Measurements from ENCODE around the gene SF3B3. TPM values are rescaled to one million over a fixed set of nuclear protein-coding genes. Genes with fewer than 3 reads are reported as not detected.
A peak's percentile ranks its signal among the peaks of the same experiment; 100 is the strongest.
"Not testable (repeated sequence)": the region's sequence is repeated elsewhere in the genome, so short reads cannot be mapped to it uniquely, and the experiment has no call there.

Gene SF3B3
- total RNA-seq, 1 donor from 2014 or later = 65.9 TPM

GRCh38 chr16:70578035-70578434 is 54.4 kb downstream of the SF3B3 start:
- TF ChIP-seq CTCF (conservative IDR thresholded peaks at IDR 0.05; ENCODE audit: low read depth, low read length) = no peak
- H3K4me3 ChIP-seq (ENCODE audit: low read depth, low read length) = no peak overlapping the region
- no peak for DNase-seq (ENCODE audit: low read depth)

DNA sequence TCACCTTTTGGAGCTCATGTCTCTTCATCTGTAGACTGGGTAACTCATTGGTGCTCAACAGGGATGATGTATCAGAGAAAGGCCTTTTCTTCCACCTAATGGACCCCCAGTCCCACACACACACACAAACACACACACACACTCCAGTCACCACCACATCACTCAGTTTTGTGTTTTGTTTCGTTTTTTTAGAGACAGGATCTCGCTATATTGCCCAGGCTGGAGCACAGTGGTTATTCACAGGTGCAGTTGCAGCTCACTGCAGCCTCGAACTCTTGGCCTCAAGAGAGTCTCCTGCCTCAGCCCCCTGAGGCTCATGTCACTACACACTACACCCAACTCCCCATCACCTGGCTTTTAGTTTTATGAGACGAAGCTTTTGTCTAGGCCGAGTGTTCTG is 55.6 kb downstream of the SF3B3 start:
- DNase-seq (ENCODE audit: low read depth) = no peak
- H3K4me3 ChIP-seq (ENCODE audit: low read depth, low read length) = no peak overlapping the region
- TF ChIP-seq CTCF (conservative IDR thresholded peaks at IDR 0.05; ENCODE audit: low read depth, low read length) = no peak

GRCh38 chr16:70579648-70580630 is 56.3 kb downstream of the SF3B3 start:
- peak overlapping the region; percentile 8 for H3K4me3 ChIP-seq (ENCODE audit: low read depth, low read length)
- DNase-seq (ENCODE audit: low read depth) = no peak
- TF ChIP-seq CTCF (conservative IDR thresholded peaks at IDR 0.05; ENCODE audit: low read depth, low read length) = no peak

DNA sequence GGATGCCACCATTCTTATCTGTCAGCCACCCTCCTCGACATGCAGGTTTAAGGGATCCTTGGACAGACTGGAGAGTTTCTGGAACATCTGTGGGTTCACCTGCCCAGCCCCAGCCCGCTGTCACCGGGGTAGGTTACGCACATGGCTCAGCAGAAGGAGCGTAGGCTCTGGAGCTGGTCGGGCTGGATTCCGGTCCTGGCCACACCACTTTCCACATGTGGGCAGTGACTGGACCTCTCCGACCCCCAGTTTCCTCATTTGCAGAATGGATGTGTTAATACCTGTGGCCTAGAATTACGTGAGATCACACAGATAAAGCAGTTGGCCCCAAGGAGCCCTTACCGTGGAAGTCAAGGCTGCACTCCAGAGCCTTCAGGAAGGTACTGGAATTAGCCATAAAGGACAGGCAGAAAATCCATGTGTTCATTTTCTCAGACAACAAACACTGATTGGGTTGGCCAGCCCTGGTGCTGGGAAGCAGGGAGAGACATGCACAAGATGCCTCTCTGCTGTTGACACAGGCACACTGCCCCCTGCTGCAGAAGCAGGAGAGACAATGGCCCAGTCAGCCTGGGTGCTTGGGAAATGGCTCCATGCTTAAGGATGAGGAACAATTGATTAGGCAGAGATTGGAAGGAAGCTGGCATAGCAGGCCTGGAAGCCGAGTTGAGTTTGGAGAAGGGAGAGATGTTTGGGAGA is 58.8 kb downstream of the SF3B3 start:
- DNase-seq (ENCODE audit: low read depth) = no peak
- TF ChIP-seq CTCF (conservative IDR thresholded peaks at IDR 0.05; ENCODE audit: low read depth, low read length) = peak; percentile 34
- no peak overlapping the region for H3K4me3 ChIP-seq (ENCODE audit: low read depth, low read length)

DNA sequence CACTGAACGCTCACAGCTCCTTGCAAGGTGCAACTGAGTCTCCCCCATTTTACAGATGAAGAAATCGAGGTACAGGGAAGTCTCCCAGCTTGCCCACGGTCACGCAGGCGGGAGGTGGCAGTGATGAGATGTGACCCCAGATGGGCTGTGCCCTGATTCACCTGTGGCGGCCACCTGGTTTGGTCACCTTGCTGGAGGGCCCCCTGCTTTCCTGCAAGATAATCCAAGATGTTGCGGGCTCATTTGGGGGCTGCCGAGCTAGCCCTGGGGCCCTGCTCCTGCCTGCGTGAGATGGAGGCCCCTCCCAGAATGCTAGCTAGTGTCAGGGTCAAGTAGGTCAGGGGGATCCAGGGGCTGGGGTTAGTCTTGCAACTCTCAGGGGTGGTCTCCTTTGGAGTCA is 63.1 kb downstream of the SF3B3 start:
- H3K4me3 ChIP-seq (ENCODE audit: low read depth, low read length) = no peak overlapping the region
- DNase-seq (ENCODE audit: low read depth) = no peak
- TF ChIP-seq CTCF (conservative IDR thresholded peaks at IDR 0.05; ENCODE audit: low read depth, low read length) = no peak

DNA sequence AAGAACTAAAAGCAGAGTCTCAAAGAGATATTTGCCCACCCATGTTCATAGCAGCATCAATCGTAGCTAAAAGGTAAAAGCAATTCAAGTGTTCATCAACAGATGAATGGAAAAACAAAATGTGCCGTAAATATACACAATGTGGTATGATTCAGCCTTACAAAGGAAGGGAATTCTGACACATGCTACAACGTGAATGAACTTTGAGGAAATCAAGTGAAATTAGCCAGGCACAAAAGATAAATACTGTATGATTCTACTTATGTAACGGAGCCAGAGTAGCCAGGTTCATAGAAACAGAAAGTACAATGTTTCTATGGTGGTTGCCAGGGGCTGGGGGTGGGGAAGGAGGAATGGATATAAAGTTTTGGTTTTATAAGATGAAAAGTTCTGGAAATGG is 64.9 kb downstream of the SF3B3 start:
- H3K4me3 ChIP-seq (ENCODE audit: low read depth, low read length) = no peak overlapping the region
- DNase-seq (ENCODE audit: low read depth) = no peak
- TF ChIP-seq CTCF (conservative IDR thresholded peaks at IDR 0.05; ENCODE audit: low read depth, low read length) = no peak

DNA sequence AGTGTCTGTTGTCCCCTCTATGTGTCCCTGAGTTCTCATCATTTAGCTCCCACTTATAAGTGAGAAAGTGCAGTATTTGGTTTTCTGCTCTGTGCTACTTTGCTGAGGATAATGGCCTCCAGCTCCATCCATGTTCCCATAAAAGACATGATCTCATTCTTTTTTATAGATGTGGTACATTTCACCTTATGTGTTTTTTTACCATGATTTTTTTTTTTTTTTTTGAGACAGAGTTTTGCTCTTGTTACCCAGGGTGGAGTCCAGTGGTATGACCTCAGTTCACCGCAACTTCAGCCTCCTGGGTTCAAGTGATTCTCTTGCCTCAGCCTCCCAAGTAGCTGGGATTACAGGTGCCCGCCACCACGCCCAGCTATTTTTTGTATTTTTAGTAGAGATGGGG is 65.8 kb downstream of the SF3B3 start:
- H3K4me3 ChIP-seq (ENCODE audit: low read depth, low read length); DNase-seq (ENCODE audit: low read depth): not testable (repeated sequence)

All from epithelial cell of proximal tubule (primary cell).